Stimulated activated CD4-positive, alpha-beta T cell treated with anti-CD3 and anti-CD28 coated beads, TNF-alpha, amount 100 ng/mL, for 1 hour (primary cell): ENCODE measurements around the gene CD48.

Experiments used
- DNase-seq, 3 donors: peaks; one replicate each; pipeline ENCODE4 v3.0.0-alpha.2; 2020; ENCODE audit warnings: low read depth in 3 of 3, low spot score in 1 of 3

The CD48 gene

GRCh38 chr1:160711602-160712311, at the start of gene CD48:
Gene CD48, minus strand, starts transcription at chr1:160711822. Its CDS starts 59 bp downstream, at chr1:160711763.
- peak in 2 of 3 donors; percentile 12 to 16 for DNase-seq

GRCh38 chr1:160761046-160761445, 49.4 kb upstream of the CD48 start:
- DNase-seq: no peak

- no peak for DNase-seq
These were observed 48.1 kb upstream of the CD48 start for GRCh38 chr1:160759740-160760139.

DNA sequence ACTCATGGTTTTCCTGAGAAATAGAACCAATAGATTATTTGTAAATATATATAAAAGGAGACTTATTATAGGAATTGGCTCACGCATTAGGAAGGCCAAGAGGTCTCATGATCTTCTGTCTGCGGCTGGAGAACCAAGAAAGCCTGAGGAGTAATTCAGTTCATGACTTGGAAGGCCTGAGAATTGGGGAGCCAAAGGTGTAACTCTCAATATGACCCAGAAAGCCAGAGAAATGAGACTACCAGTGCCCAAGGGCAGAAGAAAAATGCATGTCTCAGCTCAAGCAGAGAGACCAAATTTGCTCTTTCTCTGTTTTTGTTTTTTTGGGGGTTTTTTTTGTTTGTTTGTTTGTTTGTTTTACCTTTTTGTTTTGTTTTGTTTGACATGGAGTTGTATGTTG, 46.9 kb upstream of the CD48 start:
- DNase-seq: no peak

DNA sequence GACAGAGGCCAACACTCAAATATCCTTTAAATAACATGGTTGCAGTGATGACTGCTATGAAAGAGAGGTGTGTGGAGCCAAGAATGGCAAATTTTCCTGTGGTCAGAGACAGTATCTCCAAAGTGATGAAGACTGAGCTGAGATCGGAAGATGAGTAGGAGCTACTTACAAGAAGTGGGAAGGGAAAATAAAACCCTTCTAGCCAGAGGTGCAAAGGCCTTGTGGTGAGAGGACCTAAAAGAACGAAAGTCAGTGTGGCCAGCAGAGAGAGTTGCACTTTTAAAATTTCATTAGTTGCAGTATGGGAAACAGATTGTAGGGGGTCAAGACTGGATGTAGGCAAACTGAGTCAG, 45.2 kb upstream of the CD48 start:
- no peak for DNase-seq

DNA sequence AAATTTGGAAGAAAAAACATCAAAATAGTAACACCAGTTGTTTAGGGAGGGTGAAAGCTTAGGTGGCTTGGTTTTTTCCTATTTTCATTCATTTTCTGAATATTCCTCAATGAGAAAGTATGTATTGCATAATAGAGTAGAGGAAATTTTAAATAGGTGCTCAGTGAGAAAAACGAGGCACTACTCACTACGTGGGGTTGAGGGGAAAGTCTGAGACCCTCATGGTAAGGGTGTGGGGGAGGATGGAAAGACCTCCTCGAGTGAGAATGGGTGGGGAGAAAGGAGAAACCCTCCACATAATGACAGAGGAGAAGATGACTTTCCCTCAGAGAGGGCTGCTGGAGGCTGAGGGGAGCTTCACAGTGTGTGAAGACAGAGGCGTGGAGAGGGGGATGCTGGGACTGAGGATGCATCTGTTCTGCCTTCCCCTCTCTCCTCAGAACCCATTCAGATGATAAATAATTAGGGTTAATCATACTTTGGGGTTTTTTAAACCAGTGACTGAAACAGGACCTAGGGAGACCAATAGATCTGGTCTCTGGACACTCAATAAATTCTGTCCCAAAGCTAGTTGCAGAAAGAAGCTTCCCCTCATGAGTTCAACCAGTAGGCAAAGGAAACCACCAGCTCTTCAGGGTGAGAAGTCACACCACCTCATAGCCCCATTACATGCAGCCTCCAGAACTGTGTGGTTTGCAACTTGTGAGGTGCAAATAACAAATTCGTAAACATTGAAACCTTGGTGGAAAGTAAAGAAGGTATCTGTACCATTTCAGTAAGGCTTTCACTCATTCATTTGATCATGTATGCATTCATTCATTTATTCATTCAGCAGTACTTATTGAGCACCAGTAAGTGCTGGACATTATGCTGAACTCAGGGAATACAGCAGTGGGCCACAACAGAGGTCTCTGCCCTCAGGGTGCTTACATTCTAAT, 44.6 kb upstream of the CD48 start:
- DNase-seq: no peak

DNA sequence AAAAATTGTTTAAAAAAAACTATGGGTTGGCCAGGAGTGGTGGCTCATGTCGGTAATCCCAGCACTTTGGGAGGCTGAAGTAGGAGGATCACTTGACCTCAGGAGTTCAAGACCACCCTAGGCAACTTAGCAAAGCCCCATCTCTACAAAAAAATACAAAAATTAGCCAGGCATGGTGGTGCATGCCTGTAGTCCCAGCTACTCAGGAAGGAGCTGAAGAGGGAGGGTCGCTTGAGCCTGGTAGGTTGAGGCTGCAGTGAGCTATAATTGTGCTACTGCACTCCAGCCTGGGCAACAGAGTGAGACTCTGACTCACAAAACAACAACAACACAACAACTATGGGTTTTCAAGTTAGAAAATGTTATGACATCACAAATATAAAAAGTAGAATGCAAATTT, 43.8 kb upstream of the CD48 start:
- DNase-seq: no peak

- no peak for DNase-seq
These were observed 42.0 kb upstream of the CD48 start for GRCh38 chr1:160753594-160753993.

GRCh38 chr1:160752924-160753323, 41.3 kb upstream of the CD48 start:
- DNase-seq: no peak

- no peak for DNase-seq
These were observed 40.8 kb upstream of the CD48 start for GRCh38 chr1:160752406-160752805.

- no peak for DNase-seq
These were observed 39.0 kb upstream of the CD48 start for GRCh38 chr1:160750608-160751007.

DNA sequence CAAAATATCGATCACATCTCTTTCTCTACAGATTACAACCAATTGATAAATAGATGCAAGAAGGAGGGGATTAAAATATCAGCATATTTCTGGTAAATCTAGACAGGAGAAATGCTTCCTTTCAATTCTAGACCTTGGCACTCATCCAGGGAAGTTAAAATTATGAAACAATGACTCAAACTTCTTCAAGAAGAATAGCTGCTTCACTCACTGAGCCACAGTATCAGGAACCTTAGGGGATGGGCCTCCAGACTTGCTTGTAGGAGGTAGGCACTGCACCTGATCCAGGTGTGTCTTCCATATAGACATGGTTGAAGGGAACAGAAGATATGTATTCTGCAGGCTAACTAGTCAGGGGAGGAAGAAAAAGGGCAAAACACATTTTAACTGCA, 37.3 kb upstream of the CD48 start:
- DNase-seq: no peak

- no peak for DNase-seq
These were observed 36.7 kb upstream of the CD48 start for GRCh38 chr1:160748181-160748877.

DNA sequence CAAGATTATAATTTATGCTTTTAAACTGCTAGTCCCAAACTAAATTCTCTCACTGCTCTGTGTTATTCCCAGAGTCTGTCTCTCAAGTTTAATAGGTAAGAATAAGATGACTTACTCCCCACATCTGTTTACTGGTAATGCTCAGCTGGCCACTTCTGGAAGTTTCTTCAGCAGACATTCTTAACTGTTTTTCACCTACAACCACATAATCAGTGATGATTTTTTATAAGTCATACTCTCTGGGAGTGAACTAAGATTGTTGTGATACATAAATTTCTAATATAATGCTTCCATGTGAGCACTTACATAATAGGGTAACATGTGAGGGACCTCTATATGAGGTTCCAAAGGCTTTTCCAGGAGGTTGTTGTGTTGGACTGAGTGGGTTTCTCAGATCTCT, 36.1 kb upstream of the CD48 start:
- no peak for DNase-seq

DNA sequence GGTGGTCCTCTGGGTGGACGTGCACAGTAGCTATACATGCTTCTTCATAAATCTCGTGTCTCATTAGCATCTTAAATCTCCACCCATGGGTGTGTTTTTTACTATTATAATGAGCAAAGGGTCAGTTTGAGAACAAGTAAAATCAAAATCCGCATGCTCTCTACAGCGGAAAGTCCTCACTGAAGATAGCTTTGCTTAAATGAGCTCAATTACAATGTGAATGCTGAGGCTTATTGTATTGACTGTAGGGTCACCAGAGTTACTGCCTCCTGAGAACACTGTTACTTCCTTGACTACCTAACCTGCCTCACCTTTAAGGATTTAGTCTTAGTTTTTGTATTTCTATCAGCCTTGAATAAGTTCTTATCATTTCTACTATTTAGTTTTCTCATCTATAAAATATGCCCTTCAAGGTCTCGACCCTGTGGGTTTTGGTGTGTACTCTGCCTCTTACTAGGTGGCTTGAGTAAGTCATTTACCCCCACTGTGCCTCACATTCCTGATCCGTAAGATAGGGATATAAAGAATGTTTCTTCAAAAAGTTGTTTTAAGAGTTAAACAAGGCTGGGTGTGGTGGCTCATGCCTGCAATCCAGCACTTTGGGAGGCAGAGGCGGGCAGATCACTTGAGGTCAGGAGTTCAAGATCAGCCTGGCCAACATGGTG, 35.3 kb upstream of the CD48 start:
- no peak for DNase-seq

- no peak for DNase-seq
These were observed 33.9 kb upstream of the CD48 start for GRCh38 chr1:160745551-160745950.

DNA sequence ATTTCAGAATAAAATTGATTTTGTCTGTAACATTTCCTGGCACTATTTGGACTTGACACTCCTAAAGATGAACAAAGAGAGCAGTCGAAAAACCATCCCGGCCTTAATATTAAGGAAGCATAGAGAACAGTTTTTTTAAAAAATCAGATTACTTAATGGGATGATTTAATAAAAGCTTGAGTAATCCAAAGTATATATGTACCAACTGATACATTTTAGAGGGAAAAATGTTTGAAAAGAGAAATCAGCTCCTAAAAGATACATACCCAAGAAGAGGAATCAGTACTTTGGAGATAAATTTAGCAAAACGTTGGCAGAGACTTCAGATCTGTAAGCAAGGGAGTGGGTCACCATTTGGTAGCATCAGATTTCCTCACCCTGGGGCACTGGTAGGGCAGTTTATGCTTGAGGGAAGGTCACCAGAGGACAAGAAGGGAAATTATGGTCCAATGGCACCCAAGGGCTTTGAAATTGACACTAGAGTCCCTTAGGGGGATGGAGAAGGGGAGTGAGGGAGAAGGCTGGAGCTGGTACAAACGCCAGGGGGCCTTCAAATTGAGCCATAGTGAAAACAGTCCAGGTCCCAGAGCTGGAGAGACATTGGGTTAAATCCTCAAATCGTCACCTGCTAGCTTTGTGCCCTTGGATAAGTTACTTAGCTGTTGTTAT, 33.4 kb upstream of the CD48 start:
- DNase-seq: no peak

- DNase-seq: no peak
These were observed 32.7 kb upstream of the CD48 start for GRCh38 chr1:160744199-160744851.

DNA sequence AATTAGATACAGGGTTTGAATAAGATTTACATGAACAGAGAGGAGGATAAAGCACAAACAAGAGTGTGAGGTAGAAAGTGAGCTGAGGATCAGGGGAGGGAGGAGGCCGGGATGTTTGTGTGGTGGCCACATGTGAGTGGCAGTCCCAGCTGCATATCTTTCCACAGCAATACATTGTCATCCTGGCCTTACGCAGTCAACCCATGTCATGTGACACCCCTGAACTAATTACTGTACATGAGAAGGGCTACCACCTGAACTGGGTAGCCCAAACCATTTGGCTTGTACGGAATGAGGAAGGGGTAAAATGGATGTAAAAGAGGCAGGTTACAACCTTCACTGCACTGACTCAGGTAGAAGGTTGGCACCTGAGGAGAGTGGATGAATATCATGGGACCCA, 31.6 kb upstream of the CD48 start:
- DNase-seq: no peak

DNA sequence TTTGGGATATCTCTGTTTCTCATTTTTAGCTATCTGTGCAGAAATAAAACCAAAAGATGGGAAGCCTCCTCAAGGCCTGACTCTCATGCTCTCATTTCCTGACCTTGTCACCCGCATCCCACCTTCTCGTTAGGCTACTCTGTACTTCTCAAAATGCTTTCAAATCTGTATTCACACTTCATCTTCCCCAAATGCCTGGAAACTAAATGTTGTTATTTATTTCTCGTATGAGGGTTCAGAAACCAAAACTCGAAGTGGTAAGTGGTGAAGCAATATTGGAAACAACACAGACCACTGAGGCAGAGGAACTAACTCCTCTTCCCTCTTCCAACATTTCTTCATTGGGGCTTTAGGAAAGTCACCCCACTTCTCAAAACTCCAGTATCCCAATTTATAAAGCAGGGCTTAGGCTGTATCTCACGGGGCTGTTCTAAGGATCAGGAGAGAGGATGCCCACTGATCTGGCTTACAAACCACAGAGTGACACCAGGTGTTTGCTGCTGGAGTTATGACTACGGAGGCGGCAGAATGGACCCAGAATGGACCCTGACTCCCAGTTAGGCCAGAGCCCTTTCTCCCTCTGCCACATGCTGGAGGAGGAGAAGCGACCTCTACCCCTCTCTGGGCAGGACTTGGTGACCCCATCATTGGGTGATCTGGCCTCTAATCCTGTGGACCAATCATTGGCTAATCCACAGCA, 31.0 kb upstream of the CD48 start:
- no peak for DNase-seq
